HuH-7.5 (cell line): ENCODE measurements around the gene HBZ.
"Not testable (repeated sequence)": the region's sequence is repeated elsewhere in the genome, so short reads cannot be mapped to it uniquely, and the experiment has no call there.

Source experiments
- DNase-seq: peaks from one replicate; pipeline ENCODE4 v3.0.0; 2011; ENCODE audit warnings: low spot score

Gene HBZ

GRCh38 chr16:164827-165538 is 12.5 kb downstream of the HBZ start:
- DNase-seq = no peak

GRCh38 chr16:165539-166374 is 13.3 kb downstream of the HBZ start, which contains the start of gene HBM:
HBM (plus strand) TSS chr16:165978; CDS start chr16:165998, 20 bp downstream.
- no peak for DNase-seq

GRCh38 chr16:166375-167121 is 14.1 kb downstream of the HBZ start:
- no peak for DNase-seq

GRCh38 chr16:167122-167690 is 14.8 kb downstream of the HBZ start:
- DNase-seq = no peak

- DNase-seq = no peak
Measured at GRCh38 chr16:168424-168823, 16.0 kb downstream of the HBZ start.

- no peak for DNase-seq
Measured at GRCh38 chr16:169014-169413, 16.6 kb downstream of the HBZ start.

GRCh38 chr16:170088-170507 is 17.7 kb downstream of the HBZ start:
- not testable (repeated sequence) for DNase-seq

GRCh38 chr16:170788-171187 is 18.3 kb downstream of the HBZ start:
- DNase-seq = no peak

GRCh38 chr16:172374-172941 is 20.0 kb downstream of the HBZ start, which contains the start of gene HBA2:
HBA2 (plus strand) TSS chr16:172876; CDS start chr16:172913, 37 bp downstream.
- not testable (repeated sequence) for DNase-seq

GRCh38 chr16:173211-173854 is 20.9 kb downstream of the HBZ start:
- DNase-seq = not testable (repeated sequence)

- not testable (repeated sequence) for DNase-seq
Measured at GRCh38 chr16:173928-174769, 21.7 kb downstream of the HBZ start.

GRCh38 chr16:175011-175949 is 22.8 kb downstream of the HBZ start:
- DNase-seq = no peak

GRCh38 chr16:176006-176405 is 23.6 kb downstream of the HBZ start:
- not testable (repeated sequence) for DNase-seq

GRCh38 chr16:176477-177382 is 24.3 kb downstream of the HBZ start, which contains the start of gene HBA1:
HBA1 (plus strand) TSS chr16:176680; CDS start chr16:176717, 37 bp downstream.
- DNase-seq = not testable (repeated sequence)

GRCh38 chr16:177394-177822 is 25.0 kb downstream of the HBZ start:
- DNase-seq = no peak

GRCh38 chr16:177981-178667 is 25.7 kb downstream of the HBZ start:
- no peak for DNase-seq

GRCh38 chr16:178668-179015 is 26.2 kb downstream of the HBZ start:
- no peak for DNase-seq
